Large intestine (tissue), 3 donors: ENCODE measurements around the gene CACNA1C. TPM values are rescaled to one million over a fixed set of nuclear protein-coding genes. Genes with fewer than 3 reads are reported as not detected.
"Not testable (repeated sequence)": the region's sequence is repeated elsewhere in the genome, so short reads cannot be mapped to it uniquely, and the experiment has no call there.

Source experiments
- DNase-seq, 2 donors: peaks; one replicate each; pipeline versions ENCODE4 v3.0.0 to v3.0.0-alpha.2; 2013
- H3K27ac ChIP-seq: one replicate; pipeline ENCODE4 v1.5.1; 2013; ENCODE audit warnings: low read length
- H3K27me3 ChIP-seq: 2 replicates; pipeline ENCODE4 v1.6.1; 2013; ENCODE audit warnings: low read length; ENCODE audit not compliant: control insufficient read depth, insufficient read depth
- H3K36me3 ChIP-seq: 2 replicates; pipeline ENCODE4 v1.6.1; 2013; ENCODE audit warnings: low read length; ENCODE audit not compliant: control insufficient read depth, insufficient read depth
- H3K4me1 ChIP-seq: one replicate; pipeline ENCODE4 v1.6.1; 2013; ENCODE audit warnings: low read length; ENCODE audit not compliant: control insufficient read depth, insufficient read depth
- H3K4me3 ChIP-seq: one replicate; pipeline ENCODE4 v1.5.1; 2013; ENCODE audit warnings: low read length
- H3K9me3 ChIP-seq: one replicate; pipeline ENCODE4 v1.6.1; 2013; ENCODE audit warnings: mild to moderate bottlenecking, low read depth, low read length, moderate library complexity; ENCODE audit not compliant: control insufficient read depth
- WGBS: methylation state at CpG from one replicate; pipeline ENCODE4 v1.1.5; 2013; ENCODE audit warnings: low lambda C conversion rate; ENCODE audit not compliant: insufficient coverage; 5-methylcytosine and 5-hydroxymethylcytosine counted together
- polyA plus RNA-seq: library from polyadenylated mRNA; unstranded; fragments of 120-200 nt; gene quantifications from one replicate; pipeline ENCODE4 v1.2.1, GENCODE V29; 2013

The CACNA1C gene
- polyA plus RNA-seq, 1 donor: 5.9 TPM

DNA sequence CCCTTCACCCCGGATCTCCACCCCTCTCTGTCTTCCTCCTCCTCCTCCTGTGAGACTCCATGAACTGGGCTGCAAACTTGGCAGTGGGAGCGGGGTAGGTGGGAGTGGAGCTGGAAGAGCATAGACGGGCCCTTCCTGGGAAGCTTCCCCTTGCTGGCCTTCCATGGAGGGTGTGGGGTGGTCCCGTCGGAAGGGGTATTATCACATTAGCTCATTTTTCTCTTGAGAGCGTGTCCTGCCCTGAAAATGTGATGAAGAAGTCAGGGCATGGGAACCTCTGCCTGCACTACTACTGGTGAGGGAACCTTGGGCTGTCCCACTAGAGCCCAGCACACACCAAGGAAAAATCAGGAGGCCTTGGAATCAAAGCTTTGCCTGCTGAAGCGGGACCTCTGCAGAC lies 66.5 kb downstream of the CACNA1C start:
- Histone ChIP-seq H3K27ac (peak overlapping the region; percentile 17), H3K36me3 (no peaks in the 10 kb centered on the region), H3K9me3 (peaks cover 4% of the 10 kb centered on the region), H3K27me3 (peaks cover 15% of the 10 kb centered on the region), H3K4me3 (no peak overlapping the region), H3K4me1 (peaks cover 4% of the 10 kb centered on the region)
- no CpG with 5 or more reads among the region's 7 CpGs for WGBS
- DNase-seq: no peak

DNA sequence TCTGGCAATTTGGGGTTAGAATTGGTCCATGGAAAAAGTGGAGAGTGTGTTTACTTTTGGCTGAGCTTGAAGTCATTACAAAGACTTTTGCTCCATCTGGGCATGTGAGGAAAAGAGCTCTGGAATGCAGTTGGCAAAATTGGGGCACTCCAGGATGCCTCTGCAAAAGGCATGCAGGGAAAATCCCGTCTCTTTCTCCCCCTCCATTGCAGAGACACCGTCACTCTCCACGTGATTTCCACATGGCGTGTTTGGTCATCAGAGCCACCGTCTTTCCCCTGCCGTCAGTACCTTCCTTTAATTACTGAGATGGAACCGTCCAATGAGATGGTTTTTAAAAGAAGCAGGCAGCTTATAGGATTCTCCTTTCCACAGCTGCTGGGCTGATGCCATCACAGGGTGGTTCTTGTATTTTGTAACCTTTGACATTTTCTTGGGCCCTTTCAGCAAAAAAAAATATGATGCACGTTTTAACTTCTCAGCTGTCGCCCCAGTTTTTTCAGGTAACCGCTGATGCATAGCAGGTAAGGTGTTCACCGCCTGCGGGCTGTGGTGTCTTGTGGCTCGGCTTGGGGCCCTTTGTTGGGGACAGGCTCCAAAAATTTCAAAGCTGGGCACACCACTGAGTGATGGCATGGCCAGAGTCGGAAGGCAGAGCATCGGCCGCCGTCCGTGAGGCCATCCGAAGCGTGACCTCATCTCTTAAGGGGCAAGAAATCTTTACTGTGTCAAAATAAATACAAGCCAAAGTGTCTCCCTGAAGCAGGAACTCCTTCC lies 68.4 kb downstream of the CACNA1C start:
- no peaks in the 10 kb centered on the region for H3K36me3 ChIP-seq
- no peak overlapping the region for H3K27ac ChIP-seq
- no peak overlapping the region for H3K4me3 ChIP-seq
- peaks cover 4% of the 10 kb centered on the region for H3K4me1 ChIP-seq
- no peak for DNase-seq
- H3K27me3 ChIP-seq: peaks cover 15% of the 10 kb centered on the region
- H3K9me3 ChIP-seq: no peaks in the 10 kb centered on the region
- no CpG with 5 or more reads among the region's 20 CpGs for WGBS

DNA sequence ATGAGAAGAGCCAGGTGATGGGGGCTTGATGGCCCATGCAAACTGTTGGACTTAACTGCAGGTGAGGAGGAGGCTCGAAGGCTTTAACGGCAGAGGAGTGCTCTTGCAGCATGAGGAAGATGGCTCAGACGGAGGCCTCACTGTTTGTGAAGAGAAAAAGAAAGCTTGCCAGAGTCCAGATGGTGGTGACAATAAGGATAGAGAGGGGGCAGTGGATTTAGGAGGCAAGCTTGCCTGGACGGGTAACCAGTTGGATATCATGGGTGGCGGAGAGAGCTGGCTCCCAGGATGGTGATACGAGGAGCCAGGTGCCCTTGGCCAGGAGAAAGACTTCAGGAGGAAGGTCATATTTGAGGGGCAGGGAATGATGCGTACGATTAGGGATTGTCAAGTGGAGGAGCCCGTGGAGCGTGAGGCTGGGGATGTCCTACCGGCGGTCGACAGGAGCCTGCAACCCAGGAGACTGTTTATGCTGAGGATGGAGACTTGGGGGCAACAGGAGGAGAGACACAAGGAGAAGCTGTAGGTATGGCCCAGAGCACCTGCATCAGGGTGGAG lies 71.8 kb downstream of the CACNA1C start:
- no CpG with 5 or more reads among the region's 13 CpGs for WGBS
- Histone ChIP-seq H3K4me1 (peaks cover 2% of the 10 kb centered on the region), H3K27ac (no peak overlapping the region), H3K9me3 (no peaks in the 10 kb centered on the region), H3K4me3 (no peak overlapping the region), H3K36me3 (no peaks in the 10 kb centered on the region), H3K27me3 (peaks cover 21% of the 10 kb centered on the region)
- DNase-seq: no peak

DNA sequence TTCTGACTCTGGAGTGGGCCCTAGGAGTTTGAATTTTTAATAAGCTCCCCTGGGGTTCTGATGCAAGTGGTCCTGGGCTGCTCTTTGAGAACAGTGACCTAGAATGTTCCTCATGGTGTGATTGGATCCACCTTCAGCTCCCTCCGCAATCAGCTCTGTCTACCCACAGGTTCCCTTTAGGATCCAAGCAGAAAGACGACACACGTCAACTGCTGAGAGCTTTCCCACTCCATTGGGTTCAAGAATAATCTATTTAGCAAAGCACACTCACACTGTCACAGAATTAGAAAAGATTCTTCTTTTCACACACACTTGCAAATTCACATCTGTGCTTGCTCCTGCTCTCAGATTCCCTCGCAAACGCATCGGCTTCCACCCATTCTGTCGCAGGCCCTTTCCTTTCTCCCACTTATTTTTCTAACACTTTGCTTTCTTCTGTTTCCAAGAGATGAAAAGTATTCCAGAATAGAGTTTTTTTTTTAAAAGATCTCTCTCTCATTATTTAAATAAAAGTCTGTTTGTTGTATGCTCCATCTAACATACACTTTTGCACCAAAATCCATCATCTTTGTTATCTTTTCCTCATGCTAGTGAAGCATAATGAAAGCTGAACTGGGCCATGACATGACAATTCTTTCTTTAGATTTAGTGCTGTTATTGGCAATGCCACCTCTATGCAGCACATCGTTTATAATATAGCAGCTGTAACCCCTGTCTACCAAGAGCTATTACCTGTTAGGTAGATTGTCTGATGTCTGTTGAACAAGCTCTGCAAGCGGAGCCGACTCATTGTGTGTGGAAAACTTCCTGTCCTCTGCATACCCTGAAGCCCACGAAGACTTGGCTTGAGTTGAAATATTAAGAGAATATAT lies 73.1 kb downstream of the CACNA1C start:
- no peak for DNase-seq
- H3K36me3 ChIP-seq: no peaks in the 10 kb centered on the region
- no peaks in the 10 kb centered on the region for H3K4me1 ChIP-seq
- H3K27me3 ChIP-seq: peaks cover 23% of the 10 kb centered on the region
- WGBS: 87% methylated on average over 3 of the region's 11 CpGs
- no peak overlapping the region for H3K4me3 ChIP-seq
- H3K9me3 ChIP-seq: no peaks in the 10 kb centered on the region
- H3K27ac ChIP-seq: no peak overlapping the region

DNA sequence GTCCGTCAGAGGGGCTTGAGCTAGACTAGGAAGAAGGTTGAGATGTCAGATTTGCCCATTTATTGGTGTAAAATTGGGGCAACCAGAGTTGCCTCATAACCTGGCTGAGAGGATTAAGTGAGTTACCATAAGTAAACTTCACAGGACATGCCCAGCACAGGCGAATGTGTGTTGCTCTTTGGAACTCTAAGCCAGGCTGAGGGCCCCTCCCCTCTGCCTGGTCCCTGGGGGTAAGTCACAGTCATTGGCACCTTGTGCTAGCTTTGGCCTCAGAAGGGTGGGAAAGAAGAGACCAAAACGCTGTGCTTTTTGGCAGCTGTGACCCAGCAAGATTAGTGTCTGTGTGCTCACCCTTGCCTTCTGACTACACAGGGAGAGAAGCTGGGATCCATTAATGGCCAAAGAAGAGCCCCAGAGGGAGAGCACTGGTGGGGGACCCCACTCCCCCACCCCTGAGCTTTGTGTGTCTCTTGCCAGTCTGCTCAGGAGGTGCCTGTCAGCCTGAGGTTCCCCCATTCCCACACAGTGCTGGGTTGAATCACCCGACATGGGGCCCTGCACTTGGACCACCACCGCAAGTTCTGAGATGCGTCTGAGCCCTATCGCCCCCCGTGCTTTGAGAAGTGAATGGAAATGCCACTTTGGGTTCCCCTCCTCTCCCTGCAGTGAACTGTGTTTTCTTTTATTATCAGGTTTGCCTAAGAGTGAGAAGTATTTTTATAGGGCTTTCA lies 74.1 kb downstream of the CACNA1C start:
- H3K27me3 ChIP-seq: peaks cover 21% of the 10 kb centered on the region
- no peak for DNase-seq
- H3K27ac ChIP-seq: no peak overlapping the region
- WGBS: no CpG with 5 or more reads among the region's 8 CpGs
- H3K9me3 ChIP-seq: no peaks in the 10 kb centered on the region
- H3K4me3 ChIP-seq: no peak overlapping the region
- no peaks in the 10 kb centered on the region for H3K4me1 ChIP-seq
- no peaks in the 10 kb centered on the region for H3K36me3 ChIP-seq

DNA sequence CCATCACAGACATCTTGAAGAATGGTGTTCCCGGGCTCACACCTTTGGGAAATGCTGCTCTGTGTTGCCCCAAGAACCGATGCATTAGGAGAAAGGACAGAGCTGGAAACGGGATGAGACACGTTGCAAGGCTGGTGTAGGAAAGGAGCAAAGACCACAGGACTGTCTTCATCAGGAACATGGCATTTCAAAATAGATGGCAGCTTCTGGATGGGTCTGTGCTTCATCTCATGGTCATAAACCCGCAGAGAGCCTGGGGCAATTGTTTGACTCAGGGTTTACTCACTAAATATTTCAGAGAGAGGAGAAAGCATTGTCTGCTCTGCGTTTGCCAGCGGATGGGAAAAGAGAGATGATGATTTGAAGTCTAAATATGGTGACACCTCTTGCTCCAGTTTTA lies 76.3 kb downstream of the CACNA1C start:
- Histone ChIP-seq H3K4me3 (no peak overlapping the region), H3K36me3 (no peaks in the 10 kb centered on the region), H3K9me3 (no peaks in the 10 kb centered on the region), H3K4me1 (no peaks in the 10 kb centered on the region), H3K27ac (no peak overlapping the region), H3K27me3 (peaks cover 13% of the 10 kb centered on the region)
- WGBS: no CpG with 5 or more reads among the region's 7 CpGs
- no peak for DNase-seq

DNA sequence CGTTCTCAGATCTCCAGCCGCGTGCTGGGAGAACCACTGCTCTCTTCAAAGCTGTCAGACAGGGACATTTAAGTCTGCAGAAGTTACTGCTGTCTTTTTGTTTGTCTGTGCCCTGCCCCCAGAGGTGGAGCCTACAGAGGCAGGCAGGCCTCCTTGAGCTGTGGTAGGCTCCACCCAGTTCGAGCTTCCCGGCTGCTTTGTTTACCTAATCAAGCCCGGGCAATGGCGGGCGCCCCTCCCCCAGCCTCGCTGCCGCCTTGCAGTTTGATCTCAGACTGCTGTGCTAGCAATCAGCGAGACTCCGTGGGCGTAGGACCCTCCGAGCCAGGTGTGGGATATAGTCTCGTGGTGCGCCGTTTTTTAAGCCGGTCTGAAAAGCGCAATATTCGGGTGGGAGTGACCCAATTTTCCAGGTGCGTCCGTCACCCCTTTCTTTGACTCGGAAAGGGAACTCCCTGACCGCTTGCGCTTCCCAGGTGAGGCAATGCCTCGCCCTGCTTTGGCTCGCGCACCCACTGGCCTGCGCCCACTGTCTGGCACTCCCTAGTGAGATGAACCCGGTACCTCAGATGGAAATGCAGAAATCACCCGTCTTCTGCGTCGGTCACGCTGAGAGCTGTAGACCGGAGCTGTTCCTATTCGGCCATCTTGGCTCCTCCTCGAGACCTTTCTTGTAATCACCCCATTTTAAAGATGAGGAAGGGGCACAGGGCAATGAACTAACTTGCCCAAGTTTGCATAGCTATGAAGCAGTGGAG lies 83.1 kb downstream of the CACNA1C start:
- H3K27ac ChIP-seq, DNase-seq, H3K9me3 ChIP-seq, H3K27me3 ChIP-seq, H3K4me3 ChIP-seq, H3K36me3 ChIP-seq: not testable (repeated sequence)
- peaks cover 21% of the 10 kb centered on the region for H3K4me1 ChIP-seq
- no CpG with 5 or more reads among the region's 37 CpGs for WGBS

DNA sequence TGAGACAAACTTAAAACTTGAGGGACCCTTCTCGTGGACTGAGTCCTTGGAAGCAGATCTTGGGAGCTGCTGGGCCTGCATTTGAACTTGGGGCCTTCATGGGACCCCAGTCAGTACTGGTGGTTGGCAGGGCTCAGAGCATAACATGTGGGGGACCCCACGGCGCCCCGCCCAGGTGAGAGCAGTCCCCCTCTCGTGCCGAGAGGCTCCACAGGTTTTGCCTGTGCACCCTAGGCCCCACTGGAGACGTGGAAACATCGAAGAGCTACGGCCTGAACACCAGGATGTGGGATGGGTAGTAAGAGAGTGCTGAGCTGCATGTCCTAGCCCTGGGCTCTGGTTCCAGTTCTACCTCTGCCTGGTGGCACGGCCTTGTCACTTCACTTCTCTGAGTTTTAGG lies 84.1 kb downstream of the CACNA1C start:
- Histone ChIP-seq H3K4me3 (no peak overlapping the region), H3K36me3 (no peaks in the 10 kb centered on the region), H3K27me3 (no peaks in the 10 kb centered on the region), H3K9me3 (no peaks in the 10 kb centered on the region), H3K4me1 (peaks cover 25% of the 10 kb centered on the region), H3K27ac (no peak overlapping the region)
- no CpG with 5 or more reads among the region's 10 CpGs for WGBS
- DNase-seq: no peak

DNA sequence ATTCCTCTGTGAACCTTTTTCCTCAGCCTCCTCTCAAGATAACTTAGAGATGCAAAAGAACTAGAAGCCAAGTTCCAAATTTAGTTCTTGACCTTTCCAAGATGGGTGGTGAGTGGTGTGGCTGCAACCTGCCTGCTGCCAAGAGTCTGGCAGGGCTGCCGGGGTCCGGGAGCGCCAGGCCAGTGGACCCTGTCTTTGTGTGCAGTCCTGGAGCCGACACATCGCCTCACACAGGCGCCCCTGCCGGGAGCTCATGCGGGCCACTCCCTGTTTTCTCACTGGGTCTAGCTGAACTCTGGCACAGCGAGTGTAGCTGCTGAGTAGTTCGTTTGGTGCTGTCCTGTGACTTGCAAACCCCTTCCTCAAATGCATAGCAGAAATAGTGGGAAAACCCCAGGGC lies 84.9 kb downstream of the CACNA1C start:
- peak overlapping the region; percentile 59 for H3K27ac ChIP-seq

More for the DNA sequence above, 84.9 kb downstream of the CACNA1C start:
- Histone ChIP-seq H3K27me3 (no peaks in the 10 kb centered on the region), H3K36me3 (no peaks in the 10 kb centered on the region), H3K4me1 (peaks cover 25% of the 10 kb centered on the region), H3K4me3 (no peak overlapping the region), H3K9me3 (no peaks in the 10 kb centered on the region)
- WGBS: no CpG with 5 or more reads among the region's 10 CpGs
- peak; percentile 76 to 87 for DNase-seq
